NB4 (cell line): ENCODE data around the gene CHKA.

Experiments
- MYC ChIP-seq: IDR thresholded peaks from 2 replicates; pipeline ENCODE4 v1.6.1; 2011; ENCODE audit warnings: low read depth, low read length
- POLR2A ChIP-seq: IDR thresholded peaks from 2 replicates; pipeline ENCODE4 v1.6.1; 2011; ENCODE audit warnings: mild to moderate bottlenecking; ENCODE audit not compliant: insufficient read length; ENCODE audit errors: extremely low read depth
- TF ChIP-seq, protein P1 (sequence below): IDR thresholded peaks from one replicate; pipeline ENCODE4 v1.5.1; 2012; ENCODE audit warnings: low read depth, low read length
- TF ChIP-seq, protein P2 (sequence below): IDR thresholded peaks from 2 replicates; pipeline ENCODE4 v1.6.1; 2011; ENCODE audit warnings: low read depth, low read length

DNA sequence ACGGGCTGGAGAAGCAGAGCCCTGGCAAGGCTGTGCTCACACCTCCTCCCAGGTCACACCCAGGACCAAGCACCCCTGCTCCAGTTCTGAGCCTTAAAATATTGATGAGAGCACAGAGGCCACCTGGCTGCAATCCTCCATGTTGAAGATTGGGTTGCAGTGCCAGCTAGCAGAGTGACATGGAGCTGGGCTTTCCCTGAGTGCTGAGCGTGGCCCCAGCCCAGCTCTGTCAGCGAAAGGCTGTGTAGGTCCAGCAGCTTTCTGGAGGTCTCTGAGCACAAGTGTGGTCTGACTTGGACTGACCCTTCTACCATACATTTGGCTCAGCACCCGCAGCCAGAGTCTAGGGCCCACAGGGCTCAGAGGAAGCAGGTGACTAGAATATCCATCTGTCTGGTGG is 4.0 kb upstream of the CHKA start:
- TF ChIP-seq, protein P1, sequence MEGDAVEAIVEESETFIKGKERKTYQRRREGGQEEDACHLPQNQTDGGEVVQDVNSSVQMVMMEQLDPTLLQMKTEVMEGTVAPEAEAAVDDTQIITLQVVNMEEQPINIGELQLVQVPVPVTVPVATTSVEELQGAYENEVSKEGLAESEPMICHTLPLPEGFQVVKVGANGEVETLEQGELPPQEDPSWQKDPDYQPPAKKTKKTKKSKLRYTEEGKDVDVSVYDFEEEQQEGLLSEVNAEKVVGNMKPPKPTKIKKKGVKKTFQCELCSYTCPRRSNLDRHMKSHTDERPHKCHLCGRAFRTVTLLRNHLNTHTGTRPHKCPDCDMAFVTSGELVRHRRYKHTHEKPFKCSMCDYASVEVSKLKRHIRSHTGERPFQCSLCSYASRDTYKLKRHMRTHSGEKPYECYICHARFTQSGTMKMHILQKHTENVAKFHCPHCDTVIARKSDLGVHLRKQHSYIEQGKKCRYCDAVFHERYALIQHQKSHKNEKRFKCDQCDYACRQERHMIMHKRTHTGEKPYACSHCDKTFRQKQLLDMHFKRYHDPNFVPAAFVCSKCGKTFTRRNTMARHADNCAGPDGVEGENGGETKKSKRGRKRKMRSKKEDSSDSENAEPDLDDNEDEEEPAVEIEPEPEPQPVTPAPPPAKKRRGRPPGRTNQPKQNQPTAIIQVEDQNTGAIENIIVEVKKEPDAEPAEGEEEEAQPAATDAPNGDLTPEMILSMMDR = no peak
- TF ChIP-seq, protein P2, sequence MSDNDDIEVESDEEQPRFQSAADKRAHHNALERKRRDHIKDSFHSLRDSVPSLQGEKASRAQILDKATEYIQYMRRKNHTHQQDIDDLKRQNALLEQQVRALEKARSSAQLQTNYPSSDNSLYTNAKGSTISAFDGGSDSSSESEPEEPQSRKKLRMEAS = no peak
- TF ChIP-seq POLR2A = no peak
- no peak for TF ChIP-seq MYC
